AG08396 (cell line): ENCODE results near the gene PRR20D.
"Not testable (repeated sequence)": the region's sequence is repeated elsewhere in the genome, so short reads cannot be mapped to it uniquely, and the experiment has no call there.

ENCODE experiments used
- DNase-seq: peaks from one replicate; pipeline ENCODE4 v3.0.0; 2012; ENCODE audit warnings: low spot score, mixed read lengths

PRR20D gene

GRCh38 chr13:57160332-57160731 lies at the start of gene PRR20D:
PRR20D (plus strand) TSS chr13:57160632; CDS start chr13:57161019, 387 bp downstream.
- not testable (repeated sequence) for DNase-seq

GRCh38 chr13:57114945-57115344 lies 45.5 kb upstream of the PRR20D start:
- no peak for DNase-seq

DNA sequence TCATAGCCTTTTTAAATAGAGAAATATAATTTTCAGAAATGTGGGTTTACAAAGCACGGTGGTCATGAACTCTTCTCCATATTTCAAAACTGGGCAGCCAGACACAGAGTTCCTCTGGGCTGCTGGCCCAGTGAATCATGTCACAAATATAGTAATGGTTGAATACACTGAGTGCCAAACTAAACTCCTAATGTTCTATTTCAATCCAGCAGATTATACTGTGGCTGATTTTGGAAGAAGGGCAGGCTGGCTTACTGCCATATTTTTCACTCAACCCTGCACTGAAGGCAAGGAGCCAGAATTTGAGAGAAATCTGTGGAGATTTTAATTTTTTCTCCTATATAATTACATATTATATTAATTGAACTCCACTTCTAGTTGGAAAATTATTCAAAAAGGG lies 36.8 kb upstream of the PRR20D start:
- DNase-seq: no peak

- no peak for DNase-seq
Measured at GRCh38 chr13:57128909-57129308, 31.5 kb upstream of the PRR20D start.

- no peak for DNase-seq
Measured at GRCh38 chr13:57136093-57136492, 24.3 kb upstream of the PRR20D start.

DNA sequence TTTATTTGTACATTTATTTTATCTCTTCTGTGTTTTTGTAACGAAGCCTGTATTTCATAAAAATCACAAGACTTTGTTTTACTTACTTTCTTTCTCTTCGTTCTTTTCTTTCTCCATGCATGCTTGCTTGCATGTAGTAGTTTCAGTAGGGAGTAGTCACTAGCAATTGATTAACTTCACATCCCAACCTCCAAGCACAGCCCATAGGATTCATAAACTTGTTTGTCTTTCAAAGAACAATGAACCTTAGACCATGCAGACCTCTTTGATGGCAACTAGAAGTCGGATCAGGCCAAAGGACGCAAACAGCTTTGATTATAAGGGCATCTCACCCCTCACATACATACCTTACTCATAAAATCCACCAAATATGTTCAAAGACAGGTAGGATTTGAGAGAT lies 22.8 kb upstream of the PRR20D start:
- no peak for DNase-seq

DNA sequence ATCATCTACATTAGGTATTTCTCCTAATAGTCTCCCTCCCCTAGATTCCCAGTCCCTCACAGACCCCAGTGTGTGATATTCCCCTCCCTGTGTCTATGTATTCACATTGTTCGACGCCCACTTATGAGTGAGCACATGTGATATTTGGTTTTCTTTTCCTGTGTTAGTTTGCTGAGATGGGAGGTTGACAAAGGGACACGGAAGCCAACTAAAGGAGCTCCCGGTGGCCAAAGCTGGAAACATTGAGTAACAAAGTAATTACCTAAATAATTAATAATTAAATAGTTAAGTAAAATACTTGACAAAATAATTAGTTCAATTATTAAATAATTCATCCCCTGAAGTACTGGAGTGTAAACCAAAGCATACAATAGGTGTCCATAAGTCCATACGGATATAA lies 21.4 kb upstream of the PRR20D start:
- no peak for DNase-seq

- DNase-seq: not testable (repeated sequence)
Measured at GRCh38 chr13:57139781-57140180, 20.7 kb upstream of the PRR20D start.

DNA sequence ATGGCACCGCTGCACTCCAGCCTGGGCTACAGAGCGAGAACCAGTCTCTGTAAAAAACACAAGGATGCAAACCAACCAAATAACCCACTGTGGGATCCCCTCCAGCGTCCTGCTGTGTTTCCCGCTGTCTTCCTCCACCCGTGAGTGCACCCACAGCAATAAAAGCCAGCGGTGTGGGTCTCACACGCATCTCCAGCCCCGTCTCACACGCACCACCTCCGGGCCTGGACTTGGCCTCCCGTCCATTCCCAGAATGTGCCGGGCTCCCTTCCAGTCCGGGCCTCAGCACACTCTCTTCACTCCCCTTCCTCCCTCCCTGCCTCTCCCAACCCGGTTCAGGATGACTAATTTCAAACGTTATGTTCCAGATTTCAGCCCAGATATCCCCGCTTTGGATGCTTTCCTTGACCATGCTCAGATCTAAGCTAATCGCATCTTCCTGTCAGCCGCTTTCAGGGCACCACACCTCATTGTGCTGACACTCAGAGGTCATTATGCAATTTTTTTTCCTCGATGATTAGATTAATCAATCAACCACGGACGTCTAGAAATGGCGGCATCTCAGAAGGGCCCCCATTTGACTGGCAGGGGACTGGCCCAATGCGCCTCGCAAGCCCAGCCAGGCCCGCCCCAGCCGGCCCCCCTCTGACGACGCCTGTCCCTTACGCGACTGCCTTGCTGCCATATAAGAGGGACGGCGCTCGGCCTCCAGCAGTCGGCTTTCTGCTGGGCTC lies 20.0 kb upstream of the PRR20D start, which contains the start of gene PRR20A:
PRR20A (plus strand) TSS at position 684 of the 734 bp plus-strand sequence. CDS start 387 bp downstream, outside the sequence.
- DNase-seq: not testable (repeated sequence)

DNA sequence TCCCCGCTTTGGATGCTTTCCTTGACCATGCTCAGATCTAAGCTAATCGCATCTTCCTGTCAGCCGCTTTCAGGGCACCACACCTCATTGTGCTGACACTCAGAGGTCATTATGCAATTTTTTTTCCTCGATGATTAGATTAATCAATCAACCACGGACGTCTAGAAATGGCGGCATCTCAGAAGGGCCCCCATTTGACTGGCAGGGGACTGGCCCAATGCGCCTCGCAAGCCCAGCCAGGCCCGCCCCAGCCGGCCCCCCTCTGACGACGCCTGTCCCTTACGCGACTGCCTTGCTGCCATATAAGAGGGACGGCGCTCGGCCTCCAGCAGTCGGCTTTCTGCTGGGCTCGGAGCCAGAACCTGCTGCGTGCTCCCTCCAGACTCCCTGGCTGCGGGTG lies 13.2 kb upstream of the PRR20D start, which contains the start of gene PRR20B:
PRR20B (plus strand) TSS at position 301 of the 400 bp plus-strand sequence. CDS start 387 bp downstream, outside the sequence.
- DNase-seq: not testable (repeated sequence)

DNA sequence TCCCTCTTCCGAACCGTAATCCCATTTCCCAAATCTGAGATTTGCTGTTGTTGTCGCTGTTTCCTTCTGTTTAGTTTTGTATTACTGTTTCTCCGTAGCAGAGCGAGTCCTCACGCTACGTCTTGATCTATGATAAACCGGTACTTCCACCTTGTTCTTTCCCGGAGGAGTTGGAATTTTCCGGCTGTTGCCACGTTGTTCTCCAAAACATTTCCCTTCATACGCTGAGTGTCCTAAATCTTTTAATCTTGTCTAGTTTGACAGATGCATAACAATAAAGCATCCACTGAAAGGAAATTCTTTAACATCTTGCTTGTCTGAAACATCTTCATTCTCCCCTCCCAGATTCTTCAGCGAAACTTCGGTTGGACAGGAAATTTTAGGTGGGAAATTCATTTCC lies 12.3 kb upstream of the PRR20D start:
- not testable (repeated sequence) for DNase-seq

DNA sequence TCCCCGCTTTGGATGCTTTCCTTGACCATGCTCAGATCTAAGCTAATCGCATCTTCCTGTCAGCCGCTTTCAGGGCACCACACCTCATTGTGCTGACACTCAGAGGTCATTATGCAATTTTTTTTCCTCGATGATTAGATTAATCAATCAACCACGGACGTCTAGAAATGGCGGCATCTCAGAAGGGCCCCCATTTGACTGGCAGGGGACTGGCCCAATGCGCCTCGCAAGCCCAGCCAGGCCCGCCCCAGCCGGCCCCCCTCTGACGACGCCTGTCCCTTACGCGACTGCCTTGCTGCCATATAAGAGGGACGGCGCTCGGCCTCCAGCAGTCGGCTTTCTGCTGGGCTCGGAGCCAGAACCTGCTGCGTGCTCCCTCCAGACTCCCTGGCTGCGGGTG lies 6.7 kb upstream of the PRR20D start, which contains the start of gene PRR20C:
PRR20C (plus strand) TSS at position 301 of the 400 bp plus-strand sequence. CDS start 387 bp downstream, outside the sequence.
- DNase-seq: not testable (repeated sequence)

DNA sequence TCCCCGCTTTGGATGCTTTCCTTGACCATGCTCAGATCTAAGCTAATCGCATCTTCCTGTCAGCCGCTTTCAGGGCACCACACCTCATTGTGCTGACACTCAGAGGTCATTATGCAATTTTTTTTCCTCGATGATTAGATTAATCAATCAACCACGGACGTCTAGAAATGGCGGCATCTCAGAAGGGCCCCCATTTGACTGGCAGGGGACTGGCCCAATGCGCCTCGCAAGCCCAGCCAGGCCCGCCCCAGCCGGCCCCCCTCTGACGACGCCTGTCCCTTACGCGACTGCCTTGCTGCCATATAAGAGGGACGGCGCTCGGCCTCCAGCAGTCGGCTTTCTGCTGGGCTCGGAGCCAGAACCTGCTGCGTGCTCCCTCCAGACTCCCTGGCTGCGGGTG lies 6.5 kb downstream of the PRR20D start, which contains the start of gene PRR20E:
PRR20E (plus strand) TSS at position 301 of the 400 bp plus-strand sequence. CDS start 387 bp downstream, outside the sequence.
- DNase-seq: not testable (repeated sequence)

DNA sequence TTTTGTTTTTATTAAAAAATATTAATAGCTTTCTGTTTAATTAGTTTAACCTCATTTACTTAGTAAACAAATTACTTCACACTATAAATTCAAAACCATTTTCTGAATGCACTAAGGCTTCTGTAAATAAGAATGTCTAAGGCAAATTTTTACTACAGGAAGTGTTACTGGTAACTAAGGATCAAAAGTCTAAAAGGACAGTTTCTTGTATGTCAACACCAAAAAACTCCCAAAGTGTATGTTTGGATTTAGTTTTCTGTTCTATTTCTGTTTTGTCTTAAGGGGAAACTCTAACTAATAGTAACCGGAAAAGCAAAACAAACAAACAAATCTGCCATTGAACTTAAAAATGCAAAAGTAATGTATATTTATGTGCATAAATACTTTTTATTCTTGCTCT lies 31.2 kb downstream of the PRR20D start:
- DNase-seq: no peak

DNA sequence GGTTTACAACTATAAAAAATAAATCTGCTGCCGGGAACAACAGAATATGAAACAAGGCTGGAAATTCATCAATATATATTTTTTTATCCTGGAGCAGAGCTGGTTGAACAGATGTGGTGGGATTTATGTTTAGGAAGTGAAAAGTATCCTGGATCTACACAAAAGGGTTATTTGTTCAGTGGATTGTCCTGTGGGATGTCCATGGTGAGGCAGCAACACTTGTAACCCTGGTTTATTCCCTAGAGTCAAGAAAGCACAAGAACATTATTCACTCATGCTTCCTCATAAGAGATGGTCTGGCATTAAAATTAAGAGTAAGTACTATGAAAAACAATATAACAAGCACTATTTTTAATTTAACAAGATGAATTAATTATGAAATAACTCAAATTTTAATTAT lies 52.6 kb downstream of the PRR20D start:
- DNase-seq: no peak
